ENCODE measurements around the gene GPN3. TPM values are rescaled to one million over a fixed set of nuclear protein-coding genes. Genes with fewer than 3 reads are reported as not detected.

Gene GPN3
- total and polyA plus RNA-seq, 2 of the 8 experiments (the other 6 are each of a cell fraction or from before 2014, with no cell fraction given) = 49.7 to 52.9 TPM

DNA sequence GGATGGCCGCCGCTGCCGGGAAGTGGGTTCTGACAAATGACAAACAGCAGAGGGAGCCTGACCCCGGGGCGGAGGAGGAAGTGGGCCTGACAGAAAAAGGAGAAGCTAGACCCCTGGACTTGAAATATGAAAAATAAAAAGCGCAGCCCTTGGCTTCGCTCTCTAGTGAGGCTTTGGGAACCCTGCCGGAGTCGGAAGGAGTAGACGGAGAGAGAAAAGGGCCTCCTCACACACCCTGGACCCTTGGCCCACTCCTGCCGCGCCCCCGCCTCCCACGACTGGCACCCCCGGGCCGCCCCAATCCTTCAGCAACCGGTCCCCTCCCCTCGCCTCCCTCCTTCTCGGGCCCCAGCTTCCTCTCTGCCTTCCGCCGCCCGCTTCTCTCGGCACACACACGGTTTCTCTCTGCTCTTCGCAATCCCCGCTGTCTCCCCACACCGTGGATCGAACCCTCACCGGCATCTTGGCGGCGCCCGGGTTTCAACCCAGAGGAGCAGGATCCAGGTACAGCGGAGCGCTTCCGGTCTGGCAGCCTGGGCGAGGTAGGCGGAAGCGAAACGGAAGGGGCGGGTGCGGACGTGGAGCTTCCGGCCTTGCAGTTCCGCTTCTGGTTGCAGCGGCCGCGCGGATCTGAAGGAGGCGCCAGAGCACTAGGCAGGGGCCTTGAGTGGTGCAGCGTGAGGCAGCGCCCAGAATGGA, 18.1 kb downstream of the GPN3 start, which contains the start of gene ARPC3:
TSS of gene ARPC3 (minus strand) at position 539 of the 699 bp plus-strand sequence. CDS start at position 462, 77 bp downstream.
- Histone ChIP-seq H3K4me3 (ENCODE audit: extremely low read depth in 1 of 4, insufficient read depth in 2 of 4, low read depth in 3 of 4, low read length in 4 of 4) (peak within 1 kb of the TSS; percentile 63 to 93 (median 87)), H3K9me3 (ENCODE audit: insufficient read depth in 2 of 2, low read depth in 1 of 2, low read length in 1 of 2) (no peaks in the 10 kb centered on the region), H3K23ac (ENCODE audit: insufficient read length) (no peak within 1 kb of the TSS), H3K4ac (replicated peaks; ENCODE audit: insufficient read length, low read depth, low read length) (no peak within 1 kb of the TSS), H4K5ac (ENCODE audit: insufficient read length, low read depth, low read length) (peak within 1 kb of the TSS; percentile 87), H3K9ac (replicated peaks in 1 of 4; ENCODE audit: extremely low read depth in 1 of 4, low read depth in 3 of 4, low read length in 3 of 4) (peak within 1 kb of the TSS in 3 of 4 experiments; percentile 45 to 61 (median 49); a peak in 5 of 7 replicates), H2AFZ (ENCODE audit: low read length) (no peak within 1 kb of the TSS; the same call in 1 of the 2 replicates), H3K27ac (ENCODE audit: low read depth, low read length) (peak within 1 kb of the TSS; percentile 11; the same call in 1 of the 2 replicates), H3K27me3 (replicated peaks in 1 of 4; ENCODE audit: control insufficient read depth in 3 of 4, extremely low read depth in 1 of 4, insufficient read depth in 3 of 4, low read length in 3 of 4) (no peaks in the 10 kb centered on the region), H2BK5ac (ENCODE audit: low read depth, low read length) (peak within 1 kb of the TSS; percentile 66; the same call in 1 of the 2 replicates), H3K79me1 (ENCODE audit: low read depth, low read length) (peaks cover 3% of the 10 kb centered on the region), H2BK120ac (replicated peaks; ENCODE audit: low read depth, low read length) (no peak within 1 kb of the TSS), H4K8ac (ENCODE audit: extremely low read depth, insufficient read depth, low read length) (peak within 1 kb of the TSS; percentile 90; the same call in 1 of the 2 replicates), H2AK5ac (ENCODE audit: low read depth, low read length) (no peak within 1 kb of the TSS), H4K91ac (replicated peaks; ENCODE audit: insufficient read length, low read length) (no peak within 1 kb of the TSS), H3K18ac (ENCODE audit: extremely low read depth, low read length) (peak within 1 kb of the TSS; percentile 83), H2BK12ac (ENCODE audit: low read depth, low read length) (no peak within 1 kb of the TSS), H3K14ac (ENCODE audit: insufficient read length) (no peak within 1 kb of the TSS), H2BK20ac (ENCODE audit: low read length) (no peak within 1 kb of the TSS), H2BK15ac (ENCODE audit: low read length) (no peak within 1 kb of the TSS), H3K79me2 (ENCODE audit: control insufficient read depth in 1 of 2, insufficient read depth in 2 of 2, low read length in 2 of 2) (peaks cover 0 to 20% of the 10 kb centered on the region in 2 experiments; a peak in 2 of 4 replicates), H3K56ac (replicated peaks; ENCODE audit: insufficient read length, low read depth, low read length) (peak within 1 kb of the TSS; percentile 90), H4K20me1 (replicated peaks in 1 of 2; ENCODE audit: control insufficient read depth in 1 of 2, insufficient read depth in 2 of 2, low read length in 2 of 2) (no peaks in the 10 kb centered on the region), H3K36me3 (ENCODE audit: control insufficient read depth in 2 of 4, insufficient read depth in 4 of 4, low read length in 3 of 4) (peaks cover 0 to 28% (median 12%) of the 10 kb centered on the region in 4 experiments; a peak in 6 of 8 replicates), H3K4me1 (replicated peaks in 1 of 4; ENCODE audit: control insufficient read depth in 3 of 4, insufficient read depth in 4 of 4, low read length in 3 of 4) (peaks cover 0 to 3% (median 0%) of the 10 kb centered on the region in 4 experiments; a peak in 1 of 7 replicates), H3K4me2 (ENCODE audit: insufficient read depth in 1 of 2, low read depth in 2 of 2, low read length in 2 of 2) (peak within 1 kb of the TSS; percentile 61 to 77), H3K23me2 (ENCODE audit: low read depth, low read length) (no peaks in the 10 kb centered on the region)
- DNase-seq (ENCODE audit: low read depth in 1 of 2, low spot score in 2 of 2) (peak; percentile 89 to 94), FAIRE-seq (no peak)
- ChIA-PET POLR2A (ENCODE audit: partially characterized antibody) (interaction anchor here (0.6 to 7.2 kb wide), 15 partner anchors 9 to 588 kb away, joined by 3 to 57 read pairs (median 4); partner anchors contain the start of genes FAM216A and GPN3), CTCF (ENCODE audit: partially characterized antibody) (interaction anchor here (0.6 to 7.9 kb wide), 29 partner anchors 9 to 348 kb away, joined by 3 to 69 read pairs (median 4); partner anchors contain the start of genes FAM216A, GPN3 and VPS29)
- WGBS, 2 experiments (ENCODE audit: extremely low coverage in 1 of 2, insufficient coverage in 1 of 2, insufficient read length in 1 of 2, insufficient replicate concordance in 2 of 2, low coverage in 1 of 2, low lambda C conversion rate in 2 of 2, missing lambda C conversion rate in 1 of 2) = 1% methylated on average over 49 of the region's 51 CpGs; no CpG with 5 or more reads in 1 of the 2 experiments
- TF ChIP-seq HDAC6 (IDR thresholded peaks at IDR 0.05; ENCODE audit: low read depth, low read length) (no peak), RFX5 (IDR thresholded peaks at IDR 0.05; ENCODE audit: borderline replicate concordance, low read depth, low read length) (no peak), SUZ12 (IDR thresholded peaks at IDR 0.05; ENCODE audit: low read length) (no peak), JUN (IDR thresholded peaks at IDR 0.05; ENCODE audit: low read depth, low read length) (no peak), YY1 (IDR thresholded peaks at IDR 0.05; ENCODE audit: low read depth, low read length) (peak; percentile 67; the same call in 1 of the 2 replicates), SP2 (IDR thresholded peaks at IDR 0.05; ENCODE audit: low read length) (no peak), TAF1 (IDR thresholded peaks at IDR 0.05; ENCODE audit: low read depth, low read length) (0 out of 2 replicates have a peak, but pooled peaks have one; percentile 41), CREB1 (IDR thresholded peaks at IDR 0.05) (no peak), KDM5A (IDR thresholded peaks at IDR 0.05; ENCODE audit: low read length) (no peak), RBBP5 (IDR thresholded peaks at IDR 0.05; ENCODE audit: borderline replicate concordance, low read depth, low read length) (no peak), EGR1 (IDR thresholded peaks at IDR 0.05; ENCODE audit: borderline replicate concordance, low read depth, low read length) (peak; percentile 98), TEAD4 (IDR thresholded peaks at IDR 0.05; ENCODE audit: low read depth, low read length) (no peak), KDM4A (IDR thresholded peaks at IDR 0.05; ENCODE audit: low read depth, low read length, severe bottlenecking) (no peak)

Measured in H1 (cell line).